ENCODE measurements around the gene KIAA0319L.

- TF ChIP-seq CTCF (IDR thresholded peaks at IDR 0.05) (no peak), NPAS2 (CRISPR knock-in tag; IDR thresholded peaks at IDR 0.05; ENCODE audit: borderline replicate concordance) (no peak), EP300 (IDR thresholded peaks at IDR 0.05) (no peak), POLR2A (IDR thresholded peaks at IDR 0.05; ENCODE audit: low read length) (no peak), BHLHE40 (IDR thresholded peaks at IDR 0.05; ENCODE audit: low read depth, low read length) (no peak), RFX5 (IDR thresholded peaks at IDR 0.05) (no peak), RAD21 (conservative IDR thresholded peaks at IDR 0.05 in 1 of 2, IDR thresholded peaks at IDR 0.05 in 1 of 2) (no peak), HDAC2 (IDR thresholded peaks at IDR 0.05) (no peak)
Observed at GRCh38 chr1:35573198-35574124, 16.3 kb upstream of the KIAA0319L start, which contains the start of gene TFAP2E.
